Esophagus muscularis mucosa (tissue), 4 donors: ENCODE results near the gene XCR1. TPM values are rescaled to one million over a fixed set of nuclear protein-coding genes. Genes with fewer than 3 reads are reported as not detected.

Source experiments
- DNase-seq: peaks from one replicate; pipeline ENCODE4 v3.0.0-alpha.2; 2017; ENCODE audit errors: extremely low spot score
- H3K27ac ChIP-seq, 4 donors: fragments of 200-600 bp; sonication (generic); replicated peaks in 1 of 4; 1 replicate in 3 of 4; 2 replicates in 1 of 4; pipeline ENCODE4 v1.5.1; 2016 to 2019; ENCODE audit warnings: mild to moderate bottlenecking in 1 of 4
- H3K27me3 ChIP-seq, 4 donors: fragments of 200-600 bp; sonication (generic); one replicate each; pipeline versions ENCODE4 v1.5.1 to v1.6.0; 2016 to 2019
- H3K36me3 ChIP-seq, 4 donors: fragments of 200-600 bp; sonication (generic); one replicate each; pipeline ENCODE4 v1.5.1; 2016 to 2019
- H3K4me1 ChIP-seq, 4 donors: fragments of 200-600 bp; sonication (generic); one replicate each; pipeline ENCODE4 v1.5.1; 2016 to 2019
- H3K4me3 ChIP-seq, 4 donors: fragments of 200-600 bp; sonication (generic); 1 replicate in 2 of 4; 2 replicates in 2 of 4; pipeline ENCODE4 v1.5.1; 2016 to 2019; ENCODE audit warnings: mild to moderate bottlenecking in 4 of 4, moderate library complexity in 1 of 4
- H3K9me3 ChIP-seq, 4 donors: fragments of 200-600 bp; sonication (generic); 1 replicate in 3 of 4; 2 replicates in 1 of 4; pipeline ENCODE4 v1.5.1; 2016 to 2019
- CTCF ChIP-seq, 3 experiments: fragments of 200-600 bp in 2 of 3; fragments of 450-650 bp in 1 of 3; sonication (generic) in 2 of 3; IDR thresholded peaks; one replicate each; pipeline ENCODE4 v1.5.1; 2017 to 2019; ENCODE audit warnings: antibody characterized with exemption in 3 of 3, mild to moderate bottlenecking in 2 of 3, moderate library complexity in 1 of 3
- EP300 ChIP-seq: sonication (generic); formaldehyde crosslinking; IDR thresholded peaks from one replicate; pipeline ENCODE4 v1.6.1; 2017; ENCODE audit warnings: antibody characterized with exemption
- POLR2A ChIP-seq: fragments of 450-650 bp; IDR thresholded peaks from one replicate; pipeline ENCODE4 v1.6.1; 2017; ENCODE audit warnings: antibody characterized with exemption, moderate library complexity, mild to moderate bottlenecking, low read depth
- POLR2AphosphoS5 ChIP-seq, 2 donors: sonication (generic); formaldehyde crosslinking; IDR thresholded peaks; one replicate each; pipeline ENCODE4 v1.6.1; 2017; ENCODE audit warnings: antibody characterized with exemption in 2 of 2
- WGBS: methylation state at CpG from one replicate; pipeline ENCODE4 v1.1.5; 2018; 5-methylcytosine and 5-hydroxymethylcytosine counted together
- intact Hi-C: fragments of 100-400 bp; cut with DNase I; formaldehyde crosslinking; loops from one replicate; pipeline ENCODE4 v1.15.1; 2023
- total RNA-seq, 4 donors: library from RNA; depleted of rRNA; stranded (reverse); fragments of >200 nt; gene quantifications; one replicate each; pipeline versions ENCODE4 v1.1.0 to v1.2.1, GENCODE V29; 2016

The XCR1 gene
- total RNA-seq, 4 donors from 2014 or later, result 0.17 TPM; not detected in 3

GRCh38 chr3:45980819-45981218 is 46.5 kb downstream of the XCR1 start:
- DNase-seq, result no peak
- TF ChIP-seq CTCF (IDR thresholded peaks at IDR 0.05), result no peak
- TF ChIP-seq EP300, result no peak
- no peak for TF ChIP-seq POLR2A
- TF ChIP-seq POLR2AphosphoS5 (IDR thresholded peaks at IDR 0.05), result no peak
- no peaks in the 10 kb centered on the region for H3K9me3 ChIP-seq
- no peaks in the 10 kb centered on the region for H3K27me3 ChIP-seq
- peaks cover 22 to 35% (median 23%) of the 10 kb centered on the region in 4 donors for H3K4me1 ChIP-seq
- WGBS, result 97% methylated on average over 2 of the region's 2 CpGs
- no peak overlapping the region for H3K27ac ChIP-seq
- no peak overlapping the region for H3K4me3 ChIP-seq
- intact Hi-C loops, result no loop called here
- H3K36me3 ChIP-seq, result peaks cover 36 to 85% (median 73%) of the 10 kb centered on the region in 4 donors

- TF ChIP-seq POLR2AphosphoS5 (IDR thresholded peaks at IDR 0.05), result no peak
- no peak for TF ChIP-seq POLR2A
- TF ChIP-seq EP300, result no peak
- no peak for TF ChIP-seq CTCF (IDR thresholded peaks at IDR 0.05)
- Histone ChIP-seq H3K4me1 (peaks cover 17 to 30% (median 18%) of the 10 kb centered on the region in 4 donors), H3K9me3 (no peaks in the 10 kb centered on the region), H3K27ac (no peak overlapping the region), H3K36me3 (peaks cover 38 to 90% (median 78%) of the 10 kb centered on the region in 4 donors), H3K27me3 (no peaks in the 10 kb centered on the region), H3K4me3 (no peak overlapping the region)
- intact Hi-C loops, result no loop called here
- WGBS, result 84% methylated on average over 7 of the region's 7 CpGs
- no peak for DNase-seq
Measured at GRCh38 chr3:45980229-45980813, 47.0 kb downstream of the XCR1 start.

- DNase-seq, result no peak
- TF ChIP-seq POLR2AphosphoS5 (IDR thresholded peaks at IDR 0.05), result no peak
- TF ChIP-seq CTCF (IDR thresholded peaks at IDR 0.05), result no peak
- no peak for TF ChIP-seq EP300
- TF ChIP-seq POLR2A, result no peak
- Histone ChIP-seq H3K27me3 (no peaks in the 10 kb centered on the region), H3K4me1 (peaks cover 8 to 20% (median 9%) of the 10 kb centered on the region in 4 donors), H3K27ac (no peak overlapping the region), H3K9me3 (no peaks in the 10 kb centered on the region), H3K36me3 (peaks cover 45 to 99% (median 86%) of the 10 kb centered on the region in 4 donors), H3K4me3 (no peak overlapping the region)
- intact Hi-C loops, result no loop called here
- WGBS, result 92% methylated on average over 4 of the region's 4 CpGs
Measured at GRCh38 chr3:45979378-45979777, 47.9 kb downstream of the XCR1 start.

- WGBS, result 95% methylated on average over 5 of the region's 5 CpGs
Measured at GRCh38 chr3:45978006-45978761, 49.1 kb downstream of the XCR1 start.

More at GRCh38 chr3:45978006-45978761, 49.1 kb downstream of the XCR1 start:
- Histone ChIP-seq H3K4me3 (no peak overlapping the region), H3K4me1 (peaks cover under 1 to 9% (median 2%) of the 10 kb centered on the region in 4 donors), H3K27ac (no peak overlapping the region), H3K36me3 (peaks cover 43 to 95% (median 82%) of the 10 kb centered on the region in 4 donors), H3K9me3 (no peaks in the 10 kb centered on the region), H3K27me3 (no peaks in the 10 kb centered on the region)
- DNase-seq, result no peak
- no peak for TF ChIP-seq POLR2AphosphoS5 (IDR thresholded peaks at IDR 0.05)
- TF ChIP-seq CTCF (IDR thresholded peaks at IDR 0.05), result no peak
- no peak for TF ChIP-seq EP300
- TF ChIP-seq POLR2A, result no peak
- intact Hi-C loops, result no loop called here
